ENCODE data around the gene TMEM51.

The TMEM51 gene

DNA sequence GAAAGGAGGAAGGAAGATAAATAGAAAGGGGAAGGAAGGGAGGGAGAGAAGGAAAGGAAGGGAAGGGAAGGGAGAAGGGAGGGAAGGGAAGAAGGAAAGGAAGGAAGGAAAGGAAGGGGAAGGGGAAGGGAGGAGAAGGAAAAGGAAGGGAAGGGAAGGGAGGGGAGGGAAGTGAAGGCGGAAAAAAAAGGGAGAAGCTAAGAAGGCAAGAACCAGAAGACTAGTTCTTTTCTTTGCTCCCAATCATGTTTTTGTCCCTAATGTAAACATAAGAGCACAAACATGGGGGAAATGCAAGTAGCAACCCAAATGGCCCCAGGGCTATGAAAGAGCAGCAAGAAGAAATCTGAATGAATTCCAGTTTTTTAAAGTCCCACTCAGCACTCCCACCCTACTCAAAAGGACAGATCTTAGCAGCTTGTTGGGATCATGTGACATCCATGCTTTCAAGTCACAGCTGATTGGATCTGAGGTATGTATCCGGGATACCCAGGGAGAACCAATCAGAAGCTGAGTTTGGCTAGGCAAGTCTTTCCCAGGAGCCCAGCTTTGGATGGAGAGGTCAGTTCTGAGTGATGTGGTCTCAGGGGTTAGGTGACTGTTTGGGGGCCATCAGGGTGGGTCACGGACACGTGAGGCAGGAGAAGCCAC lies 69.2 kb downstream of the TMEM51 start:
- Histone ChIP-seq H3K4me2 (ENCODE audit: low read length) (no peak overlapping the region), H3K79me2 (ENCODE audit: control insufficient read depth, low read length) (no peaks in the 10 kb centered on the region), H3F3A (ENCODE audit: control insufficient read depth, insufficient read depth) (no peaks in the 10 kb centered on the region), H3K9me2 (replicated peaks; ENCODE audit: control insufficient read depth, low read length) (no peaks in the 10 kb centered on the region), H3K27me3 (ENCODE audit: control insufficient read depth, low read length) (no peaks in the 10 kb centered on the region), H3K4me3 (ENCODE audit: low read length) (no peak overlapping the region), H3K4me1 (ENCODE audit: control insufficient read depth, low read length) (no peaks in the 10 kb centered on the region), H3K27ac (ENCODE audit: low read depth, low read length) (no peak overlapping the region), H3K9me3 (ENCODE audit: control insufficient read depth, insufficient read depth, low read length) (no peaks in the 10 kb centered on the region), H4K20me1 (ENCODE audit: control insufficient read depth, insufficient read depth, low read depth, low read length) (no peaks in the 10 kb centered on the region), H3K36me3 (ENCODE audit: control insufficient read depth, low read length) (no peaks in the 10 kb centered on the region)
- TF ChIP-seq, protein P1, sequence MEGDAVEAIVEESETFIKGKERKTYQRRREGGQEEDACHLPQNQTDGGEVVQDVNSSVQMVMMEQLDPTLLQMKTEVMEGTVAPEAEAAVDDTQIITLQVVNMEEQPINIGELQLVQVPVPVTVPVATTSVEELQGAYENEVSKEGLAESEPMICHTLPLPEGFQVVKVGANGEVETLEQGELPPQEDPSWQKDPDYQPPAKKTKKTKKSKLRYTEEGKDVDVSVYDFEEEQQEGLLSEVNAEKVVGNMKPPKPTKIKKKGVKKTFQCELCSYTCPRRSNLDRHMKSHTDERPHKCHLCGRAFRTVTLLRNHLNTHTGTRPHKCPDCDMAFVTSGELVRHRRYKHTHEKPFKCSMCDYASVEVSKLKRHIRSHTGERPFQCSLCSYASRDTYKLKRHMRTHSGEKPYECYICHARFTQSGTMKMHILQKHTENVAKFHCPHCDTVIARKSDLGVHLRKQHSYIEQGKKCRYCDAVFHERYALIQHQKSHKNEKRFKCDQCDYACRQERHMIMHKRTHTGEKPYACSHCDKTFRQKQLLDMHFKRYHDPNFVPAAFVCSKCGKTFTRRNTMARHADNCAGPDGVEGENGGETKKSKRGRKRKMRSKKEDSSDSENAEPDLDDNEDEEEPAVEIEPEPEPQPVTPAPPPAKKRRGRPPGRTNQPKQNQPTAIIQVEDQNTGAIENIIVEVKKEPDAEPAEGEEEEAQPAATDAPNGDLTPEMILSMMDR (IDR thresholded peaks at IDR 0.05; ENCODE audit: low read depth, low read length, poor library complexity, severe bottlenecking) = no peak
- TF ChIP-seq EZH2phosphoT487 (IDR thresholded peaks at IDR 0.05; ENCODE audit: borderline replicate concordance, low read length) = no peak

DNA sequence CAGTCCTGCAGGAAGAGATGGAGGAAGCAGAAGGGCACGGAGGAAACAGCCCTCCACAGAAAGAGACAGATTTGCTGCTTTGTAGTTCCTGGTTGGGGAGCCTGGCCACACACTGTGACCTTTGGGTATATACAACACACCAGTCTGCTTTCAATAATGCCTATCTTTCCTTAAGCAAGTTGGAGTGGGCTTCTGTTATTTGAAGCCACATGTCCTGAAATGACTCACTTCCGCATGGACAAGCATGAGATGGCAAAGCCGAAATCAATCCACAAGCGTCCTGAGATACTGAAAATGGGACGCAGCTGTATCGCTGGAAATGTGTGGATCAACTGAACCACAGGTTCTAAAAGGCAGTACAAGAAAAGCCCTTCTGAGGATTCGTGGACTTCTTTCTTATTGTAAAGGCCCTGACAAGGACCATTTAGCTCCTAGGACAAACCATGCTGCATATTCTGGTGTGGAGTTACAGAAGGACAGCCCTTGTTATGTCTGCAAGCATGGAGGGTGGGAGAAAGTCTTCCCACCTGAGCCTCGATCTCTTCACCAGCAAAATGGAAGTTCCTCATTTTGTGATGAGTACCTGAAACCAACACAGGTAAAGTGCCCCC lies 70.8 kb downstream of the TMEM51 start:
- Histone ChIP-seq H3K4me1 (ENCODE audit: control insufficient read depth, low read length) (no peaks in the 10 kb centered on the region), H3K36me3 (ENCODE audit: control insufficient read depth, low read length) (no peaks in the 10 kb centered on the region), H3K4me3 (ENCODE audit: low read length) (no peak overlapping the region), H3K27ac (ENCODE audit: low read depth, low read length) (no peak overlapping the region), H4K20me1 (ENCODE audit: control insufficient read depth, insufficient read depth, low read depth, low read length) (no peaks in the 10 kb centered on the region), H3K9me2 (replicated peaks; ENCODE audit: control insufficient read depth, low read length) (no peaks in the 10 kb centered on the region), H3K4me2 (ENCODE audit: low read length) (no peak overlapping the region), H3K9me3 (ENCODE audit: control insufficient read depth, insufficient read depth, low read length) (no peaks in the 10 kb centered on the region), H3F3A (ENCODE audit: control insufficient read depth, insufficient read depth) (no peaks in the 10 kb centered on the region), H3K27me3 (ENCODE audit: control insufficient read depth, low read length) (no peaks in the 10 kb centered on the region), H3K79me2 (ENCODE audit: control insufficient read depth, low read length) (no peaks in the 10 kb centered on the region)
- TF ChIP-seq, protein P1 (IDR thresholded peaks at IDR 0.05; ENCODE audit: low read depth, low read length, poor library complexity, severe bottlenecking) = no peak
- TF ChIP-seq EZH2phosphoT487 (IDR thresholded peaks at IDR 0.05; ENCODE audit: borderline replicate concordance, low read length) = no peak

DNA sequence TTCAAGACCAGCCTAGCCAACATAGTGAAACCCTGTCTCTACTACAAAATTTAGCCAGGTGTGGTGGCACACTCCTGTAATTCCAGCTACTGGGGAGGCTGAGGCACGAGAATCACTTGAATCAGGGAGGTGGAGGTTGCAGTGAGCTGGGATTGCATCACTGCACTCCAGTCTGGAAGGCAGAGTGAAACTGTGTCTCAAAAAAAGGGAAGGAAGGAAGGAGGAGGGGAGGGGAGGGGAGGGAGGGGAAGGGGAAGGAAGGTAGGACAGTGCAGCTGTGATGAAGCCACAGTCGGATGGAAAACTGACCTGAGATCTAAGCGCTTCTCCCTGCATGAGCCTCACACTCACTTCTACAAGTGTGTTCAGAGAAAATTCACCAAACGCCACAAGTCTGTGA lies 71.4 kb downstream of the TMEM51 start:
- H3K27me3 ChIP-seq (ENCODE audit: control insufficient read depth, low read length) = no peaks in the 10 kb centered on the region
- no peaks in the 10 kb centered on the region for H3K4me1 ChIP-seq (ENCODE audit: control insufficient read depth, low read length)
- no peak overlapping the region for H3K27ac ChIP-seq (ENCODE audit: low read depth, low read length)
- H3K4me3 ChIP-seq (ENCODE audit: low read length) = no peak overlapping the region
- no peaks in the 10 kb centered on the region for H3K9me3 ChIP-seq (ENCODE audit: control insufficient read depth, insufficient read depth, low read length)
- H3K4me2 ChIP-seq (ENCODE audit: low read length) = no peak overlapping the region
- no peaks in the 10 kb centered on the region for H3K79me2 ChIP-seq (ENCODE audit: control insufficient read depth, low read length)
- no peaks in the 10 kb centered on the region for H3F3A ChIP-seq (ENCODE audit: control insufficient read depth, insufficient read depth)
- H3K36me3 ChIP-seq (ENCODE audit: control insufficient read depth, low read length) = no peaks in the 10 kb centered on the region
- H3K9me2 ChIP-seq (replicated peaks; ENCODE audit: control insufficient read depth, low read length) = no peaks in the 10 kb centered on the region
- no peak for TF ChIP-seq EZH2phosphoT487 (IDR thresholded peaks at IDR 0.05; ENCODE audit: borderline replicate concordance, low read length)
- TF ChIP-seq, protein P1 (IDR thresholded peaks at IDR 0.05; ENCODE audit: low read depth, low read length, poor library complexity, severe bottlenecking) = no peak
- no peaks in the 10 kb centered on the region for H4K20me1 ChIP-seq (ENCODE audit: control insufficient read depth, insufficient read depth, low read depth, low read length)

All from DOHH2 (cell line).